Skeletal muscle satellite cell (primary cell): ENCODE results near the gene FOXP3.

ENCODE experiments used
- H3K27me3 ChIP-seq: 2 replicates; pipeline ENCODE4 v1.7.0; 2013; ENCODE audit warnings: low read length; ENCODE audit not compliant: control insufficient read depth, insufficient read depth
- H3K36me3 ChIP-seq: 2 replicates; pipeline ENCODE4 v1.7.0; 2013; ENCODE audit warnings: mild to moderate bottlenecking, control low read depth, low read length; ENCODE audit not compliant: insufficient read depth
- H3K4me1 ChIP-seq: 2 replicates; pipeline ENCODE4 v1.7.0; 2013; ENCODE audit warnings: low read length; ENCODE audit not compliant: control insufficient read depth, insufficient read depth
- H3K4me2 ChIP-seq: 2 replicates; pipeline ENCODE4 v1.7.0; 2013; ENCODE audit warnings: mild to moderate bottlenecking, low read length
- H3K4me3 ChIP-seq: 2 replicates; pipeline ENCODE4 v1.7.0; 2013; ENCODE audit warnings: low read length
- H3K9ac ChIP-seq: 2 replicates; pipeline ENCODE4 v1.7.0; 2013; ENCODE audit warnings: mild to moderate bottlenecking, low read depth, low read length, moderate library complexity
- H3K9me3 ChIP-seq: replicated peaks from 2 replicates; pipeline ENCODE4 v1.7.0; 2013; ENCODE audit warnings: mild to moderate bottlenecking, control low read depth, low read length

Gene FOXP3

DNA sequence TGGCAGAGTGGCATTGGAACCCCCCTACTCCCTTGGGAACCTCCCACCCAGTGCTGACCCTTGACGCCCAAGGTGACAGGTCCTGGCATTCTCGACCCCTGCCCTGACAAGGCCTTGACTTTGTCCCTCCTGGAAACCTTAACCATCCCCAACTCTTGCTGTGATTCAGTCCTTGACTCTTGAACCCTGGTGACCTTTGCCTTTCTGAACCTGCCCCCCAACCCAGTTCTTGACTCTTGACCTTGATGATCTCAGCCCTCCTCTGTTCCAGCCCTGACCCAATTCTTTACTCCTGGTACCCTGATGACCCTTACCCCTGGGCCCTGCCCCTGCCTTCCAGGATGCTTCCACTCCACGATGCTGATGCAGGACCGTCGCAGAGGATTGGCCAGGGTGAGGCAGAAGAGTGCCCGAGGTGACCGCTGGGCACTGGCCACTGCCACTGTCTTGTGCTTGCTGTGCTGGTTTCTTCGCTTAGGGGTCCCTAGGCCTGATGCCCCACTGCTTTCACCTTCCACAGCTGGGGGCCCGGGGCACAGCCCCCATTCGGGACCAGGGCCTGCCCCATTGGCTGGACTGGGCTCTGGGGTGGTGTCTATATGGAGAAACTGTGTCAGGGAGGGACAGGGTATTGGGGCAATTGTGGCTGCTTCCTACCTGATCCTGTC, 33.0 kb downstream of the FOXP3 start:
- no peaks in the 10 kb centered on the region for H3K27me3 ChIP-seq
- no peaks in the 10 kb centered on the region for H3K36me3 ChIP-seq
- no peak overlapping the region for H3K4me2 ChIP-seq
- no peaks in the 10 kb centered on the region for H3K9me3 ChIP-seq
- no peaks in the 10 kb centered on the region for H3K4me1 ChIP-seq
- no peak overlapping the region for H3K4me3 ChIP-seq
- no peak overlapping the region for H3K9ac ChIP-seq

DNA sequence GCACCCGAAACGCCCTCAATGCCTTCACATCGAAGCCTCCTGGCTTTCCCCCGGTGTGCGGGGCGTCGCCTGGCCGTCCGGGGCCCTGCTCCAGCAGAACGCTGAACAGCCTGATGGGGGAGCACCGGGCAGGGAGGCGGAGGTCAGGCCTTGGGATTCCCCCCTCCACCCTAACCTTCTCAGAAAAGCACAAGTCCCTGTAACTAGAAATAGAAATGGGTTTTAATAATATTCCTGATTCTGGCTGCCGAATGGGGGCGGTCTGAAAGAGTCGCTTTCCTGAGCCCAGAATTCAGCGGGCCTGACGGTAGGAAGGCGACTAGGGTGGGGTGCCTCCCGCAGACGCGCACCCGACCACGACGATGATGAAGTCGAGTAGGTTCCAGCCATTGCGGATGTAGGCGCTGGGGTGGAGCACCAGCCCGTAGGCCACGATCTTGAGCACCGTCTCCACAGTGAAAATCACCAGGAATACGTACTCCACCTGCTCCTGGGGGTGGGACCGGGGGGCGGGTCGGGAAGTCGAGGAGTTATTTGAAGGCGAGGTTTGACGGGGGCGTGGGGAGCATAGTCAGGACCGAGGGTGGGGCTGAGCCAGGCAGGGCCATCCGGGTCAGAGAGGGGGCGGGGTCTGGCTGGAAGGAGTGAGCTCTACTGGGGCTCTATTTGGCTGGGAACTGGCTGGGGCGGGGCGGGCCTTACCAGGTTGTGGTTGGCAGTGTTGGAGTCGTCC, 33.8 kb downstream of the FOXP3 start:
- Histone ChIP-seq H3K9me3 (no peaks in the 10 kb centered on the region), H3K4me2 (peak overlapping the region; percentile 13), H3K9ac (no peak overlapping the region), H3K36me3 (no peaks in the 10 kb centered on the region), H3K4me1 (no peaks in the 10 kb centered on the region), H3K27me3 (peaks cover 1% of the 10 kb centered on the region), H3K4me3 (peak overlapping the region; percentile 14)

DNA sequence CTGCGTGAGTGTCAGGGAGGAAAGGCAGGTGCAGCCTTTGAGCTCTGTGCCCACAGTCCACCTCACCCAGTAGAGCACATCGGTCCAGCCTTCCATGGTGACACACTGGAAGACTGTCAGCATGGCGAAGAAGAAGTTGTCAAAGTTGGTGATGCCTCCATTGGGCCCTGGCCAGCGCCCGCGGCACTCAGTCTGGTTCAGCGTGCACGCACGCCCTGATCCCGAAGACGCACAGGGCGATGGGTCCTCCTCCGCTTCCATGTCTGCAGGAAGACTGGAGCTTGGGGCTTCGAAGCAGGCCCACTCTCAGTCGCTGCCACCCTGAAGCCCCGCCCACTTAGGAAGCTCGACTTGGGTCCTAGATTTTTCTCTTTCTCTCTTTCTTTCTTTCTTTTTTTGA, 36.3 kb downstream of the FOXP3 start:
- Histone ChIP-seq H3K4me1 (no peaks in the 10 kb centered on the region), H3K4me2 (no peak overlapping the region), H3K9me3 (no peaks in the 10 kb centered on the region), H3K27me3 (peaks cover 4% of the 10 kb centered on the region), H3K4me3 (no peak overlapping the region), H3K36me3 (no peaks in the 10 kb centered on the region), H3K9ac (no peak overlapping the region)

DNA sequence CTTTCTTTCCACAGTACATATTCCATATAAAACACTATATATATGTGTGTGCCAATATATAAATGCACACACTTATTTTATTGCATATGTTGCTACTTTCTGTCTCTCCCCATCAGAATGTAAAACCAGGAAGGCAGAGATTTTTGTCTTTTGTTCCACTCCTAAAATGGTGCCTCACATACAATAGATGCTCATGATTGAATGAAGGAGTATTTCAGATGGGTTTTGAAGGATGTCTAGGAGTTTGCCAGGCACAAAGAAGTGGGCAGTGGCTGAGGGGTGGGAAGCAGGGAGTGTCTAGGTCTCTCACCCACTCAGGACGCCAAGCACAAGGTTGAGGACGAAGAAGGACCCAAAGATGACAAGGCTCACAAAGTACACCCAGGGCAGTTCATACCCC, 36.8 kb downstream of the FOXP3 start:
- Histone ChIP-seq H3K9me3 (no peaks in the 10 kb centered on the region), H3K36me3 (no peaks in the 10 kb centered on the region), H3K4me1 (no peaks in the 10 kb centered on the region), H3K27me3 (peaks cover 4% of the 10 kb centered on the region), H3K4me3 (no peak overlapping the region), H3K4me2 (no peak overlapping the region), H3K9ac (no peak overlapping the region)

DNA sequence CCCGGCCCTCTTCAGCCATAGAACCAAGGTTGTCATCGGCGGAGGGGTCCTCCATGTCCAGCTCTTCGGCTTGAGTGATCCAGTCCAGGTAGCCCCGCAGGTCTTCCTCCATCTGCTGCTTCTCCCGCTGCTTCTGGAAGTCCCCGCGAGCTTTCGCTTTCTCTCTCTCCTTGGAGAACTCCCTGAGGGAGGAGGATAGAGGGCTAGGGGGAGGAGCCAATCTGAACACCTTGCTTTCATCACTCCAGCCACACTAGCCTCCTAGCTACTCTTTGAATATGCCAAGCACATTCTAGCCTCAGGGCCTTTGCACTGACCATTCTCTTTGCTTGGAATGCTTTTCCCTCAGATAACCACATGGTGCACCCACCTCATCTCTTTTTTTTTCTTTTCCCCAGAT, 37.6 kb downstream of the FOXP3 start:
- Histone ChIP-seq H3K4me3 (no peak overlapping the region), H3K4me2 (no peak overlapping the region), H3K9ac (no peak overlapping the region), H3K9me3 (no peaks in the 10 kb centered on the region), H3K36me3 (no peaks in the 10 kb centered on the region), H3K27me3 (peaks cover 4% of the 10 kb centered on the region), H3K4me1 (no peaks in the 10 kb centered on the region)

DNA sequence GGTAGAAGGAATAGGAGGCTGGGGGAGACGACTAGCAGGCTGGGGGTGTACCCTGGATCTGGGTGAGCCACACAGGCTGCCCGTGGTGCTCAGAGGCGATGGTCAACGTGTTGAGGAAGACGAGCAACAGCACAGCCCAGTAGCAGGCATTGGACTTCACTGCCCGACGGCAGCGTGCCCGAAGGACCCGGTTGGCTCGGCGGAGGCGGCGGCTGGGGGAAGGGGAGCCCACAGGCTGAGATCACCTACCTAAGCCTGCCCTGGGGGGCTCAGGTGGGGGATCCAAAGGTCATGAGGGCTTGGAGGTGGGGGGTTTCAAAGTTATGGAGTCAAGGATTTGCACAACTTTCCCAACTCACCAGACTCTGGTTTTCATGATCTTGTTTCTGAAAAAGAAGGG, 38.7 kb downstream of the FOXP3 start:
- H3K36me3 ChIP-seq = no peaks in the 10 kb centered on the region
- H3K27me3 ChIP-seq = peaks cover 4% of the 10 kb centered on the region
- no peaks in the 10 kb centered on the region for H3K9me3 ChIP-seq
- H3K4me2 ChIP-seq = no peak overlapping the region
- no peak overlapping the region for H3K9ac ChIP-seq
- H3K4me1 ChIP-seq = no peaks in the 10 kb centered on the region
- no peak overlapping the region for H3K4me3 ChIP-seq

DNA sequence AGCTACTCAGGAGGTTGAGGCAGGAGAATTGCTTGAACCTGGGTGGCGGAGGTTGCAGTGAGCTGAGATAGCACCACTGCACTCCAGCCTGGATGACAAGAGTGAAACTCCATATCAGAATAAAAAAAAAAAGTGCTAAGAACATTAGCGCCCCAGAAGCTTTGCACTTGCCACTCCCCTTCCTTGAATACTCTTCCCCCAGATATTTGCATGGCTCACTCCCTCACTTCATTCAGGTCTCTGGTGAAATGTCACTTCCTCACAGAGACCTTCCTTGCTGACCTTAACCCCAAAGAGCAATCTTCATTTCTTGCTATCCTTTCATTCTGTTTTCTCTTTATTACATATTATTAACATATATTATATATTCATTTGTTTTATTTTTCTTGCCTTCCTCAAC, 42.6 kb downstream of the FOXP3 start:
- Histone ChIP-seq H3K36me3 (no peaks in the 10 kb centered on the region), H3K9ac (no peak overlapping the region), H3K4me2 (no peak overlapping the region), H3K4me3 (no peak overlapping the region), H3K27me3 (peaks cover 4% of the 10 kb centered on the region), H3K9me3 (no peaks in the 10 kb centered on the region), H3K4me1 (no peaks in the 10 kb centered on the region)

DNA sequence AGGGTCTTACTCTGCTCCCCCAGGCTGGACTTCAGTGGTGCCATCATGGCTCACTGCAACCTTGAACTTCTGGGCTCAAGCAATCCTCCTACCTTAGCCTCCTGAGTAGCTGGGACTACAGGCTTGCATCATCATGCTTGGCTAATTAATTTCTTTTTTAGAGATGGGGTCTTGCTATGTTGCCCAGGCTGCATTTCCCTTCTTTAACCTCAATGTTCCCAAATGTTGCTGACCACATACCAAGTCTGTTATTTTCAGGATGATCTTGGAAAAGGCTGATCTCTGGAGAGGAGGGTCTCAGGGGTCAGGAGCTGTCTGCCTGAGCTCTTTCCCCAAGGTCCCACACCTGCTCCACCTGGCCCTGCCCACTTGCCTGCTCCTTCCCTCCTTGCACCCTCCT, 44.4 kb downstream of the FOXP3 start:
- H3K4me3 ChIP-seq = no peak overlapping the region
- H3K9ac ChIP-seq = no peak overlapping the region
- H3K36me3 ChIP-seq = no peaks in the 10 kb centered on the region
- no peak overlapping the region for H3K4me2 ChIP-seq
- no peaks in the 10 kb centered on the region for H3K9me3 ChIP-seq
- H3K4me1 ChIP-seq = no peaks in the 10 kb centered on the region
- H3K27me3 ChIP-seq = no peaks in the 10 kb centered on the region

DNA sequence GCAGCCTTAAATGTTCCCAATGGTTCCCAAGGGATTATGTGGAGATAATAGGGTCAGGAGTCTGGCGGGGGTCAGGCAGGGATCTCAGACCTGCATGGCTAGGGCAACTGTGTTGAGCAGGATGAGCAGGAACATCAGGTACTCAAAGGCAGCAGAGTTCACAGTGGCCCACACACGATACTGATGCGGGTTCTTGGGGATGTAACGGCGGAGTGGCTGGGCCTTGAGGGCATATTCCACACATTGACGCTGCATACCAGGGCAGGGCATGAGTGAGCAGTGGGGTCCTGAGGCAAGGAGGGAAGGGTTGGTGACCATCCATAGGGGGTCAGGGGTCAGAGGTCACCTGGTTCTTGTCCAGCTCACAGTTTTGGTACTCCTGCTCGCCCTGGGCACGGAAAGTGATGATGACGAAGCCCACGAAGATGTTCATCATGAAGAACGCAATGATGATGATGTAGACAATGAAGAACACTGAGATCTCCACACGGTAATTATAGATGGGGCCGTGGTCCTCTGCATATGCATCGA, 49.4 kb downstream of the FOXP3 start:
- Histone ChIP-seq H3K4me1 (no peaks in the 10 kb centered on the region), H3K9me3 (no peaks in the 10 kb centered on the region)

DNA sequence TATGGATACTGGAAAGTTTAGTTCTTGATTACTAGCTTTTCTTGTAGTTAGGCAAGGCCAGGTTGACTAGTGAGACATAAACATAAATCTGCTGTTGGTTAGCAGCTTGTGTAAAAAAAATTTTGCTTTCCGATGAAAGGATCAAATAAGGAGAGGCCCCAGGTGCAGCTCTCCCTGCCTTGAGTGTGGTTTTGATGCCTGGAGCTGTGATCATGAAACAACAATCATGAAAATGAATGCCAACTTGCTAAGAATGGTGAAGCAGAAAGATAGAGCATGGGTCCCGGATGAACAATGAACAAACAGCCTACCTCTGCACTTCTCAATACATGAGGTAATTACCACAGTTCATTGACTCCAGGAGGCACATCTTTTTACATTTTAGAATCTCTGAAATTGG, 50.1 kb downstream of the FOXP3 start:
- no peaks in the 10 kb centered on the region for H3K4me1 ChIP-seq
- H3K36me3 ChIP-seq = no peaks in the 10 kb centered on the region
- no peak overlapping the region for H3K9ac ChIP-seq
- no peaks in the 10 kb centered on the region for H3K9me3 ChIP-seq
- no peak overlapping the region for H3K4me3 ChIP-seq
- H3K4me2 ChIP-seq = no peak overlapping the region
- H3K27me3 ChIP-seq = peaks cover 7% of the 10 kb centered on the region

More for the DNA sequence above, 49.4 kb downstream of the FOXP3 start:
- Histone ChIP-seq H3K9ac (no peak overlapping the region), H3K36me3 (no peaks in the 10 kb centered on the region), H3K4me2 (no peak overlapping the region), H3K27me3 (peaks cover 7% of the 10 kb centered on the region), H3K4me3 (no peak overlapping the region)

DNA sequence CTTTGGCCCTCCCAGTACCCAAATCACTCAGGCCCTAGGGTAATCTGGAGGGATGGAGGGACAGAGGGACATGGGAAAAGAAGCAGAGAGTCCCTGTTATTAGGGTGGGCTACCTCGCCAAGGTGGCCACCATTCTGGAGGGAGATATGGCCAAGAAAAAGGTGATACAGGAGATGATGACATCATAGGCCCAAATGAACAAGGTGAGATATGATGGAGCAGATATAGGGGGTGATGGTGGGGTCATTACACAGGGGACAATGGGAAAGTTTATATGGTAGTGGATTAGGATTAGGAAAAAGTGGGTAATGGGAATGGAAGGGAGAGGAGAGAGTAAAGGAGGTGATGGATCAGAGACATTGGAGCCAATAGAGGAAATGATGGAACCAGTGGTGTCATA, 51.6 kb downstream of the FOXP3 start:
- Histone ChIP-seq H3K9me3 (no peaks in the 10 kb centered on the region), H3K27me3 (peaks cover 7% of the 10 kb centered on the region), H3K9ac (no peak overlapping the region), H3K4me2 (no peak overlapping the region), H3K36me3 (no peaks in the 10 kb centered on the region), H3K4me3 (no peak overlapping the region), H3K4me1 (no peaks in the 10 kb centered on the region)

DNA sequence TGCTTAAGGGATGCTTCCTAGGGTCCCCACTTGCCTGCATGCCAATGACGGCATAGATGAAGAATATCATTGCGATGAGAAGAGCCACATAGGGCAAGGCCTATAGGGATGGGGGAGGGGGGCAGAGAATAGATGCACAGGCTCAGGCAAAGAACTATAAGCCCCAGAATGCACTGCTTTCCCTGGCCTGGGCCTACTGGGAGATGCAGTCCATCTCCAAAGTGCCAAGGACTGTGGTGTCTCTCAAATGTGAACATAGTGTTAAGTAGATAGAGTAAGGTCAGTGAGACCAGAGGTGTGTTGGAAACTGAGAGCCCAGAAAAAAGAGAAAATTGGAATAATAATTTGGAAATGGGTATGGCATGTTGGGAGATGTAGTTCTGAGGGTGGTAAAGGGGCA, 52.3 kb downstream of the FOXP3 start:
- Histone ChIP-seq H3K4me2 (no peak overlapping the region), H3K27me3 (peaks cover 7% of the 10 kb centered on the region), H3K9me3 (no peaks in the 10 kb centered on the region), H3K9ac (no peak overlapping the region), H3K36me3 (no peaks in the 10 kb centered on the region), H3K4me1 (no peaks in the 10 kb centered on the region), H3K4me3 (no peak overlapping the region)
